GM12878 (cell line): ENCODE results near the gene DIS3L.

Source experiments
- ASH2L ChIP-seq: fragments of 300-600, 200-600 bp; sonication (generic); IDR thresholded peaks from 2 replicates; pipeline ENCODE4 v1.6.1; 2017; ENCODE audit warnings: low read depth, mild to moderate bottlenecking, borderline replicate concordance
- BRCA1 ChIP-seq: IDR thresholded peaks from 2 replicates; pipeline ENCODE4 v1.6.1; 2011; ENCODE audit warnings: low read depth, low read length, improper control_type of control experiment
- CBX5 ChIP-seq: sonication (generic); IDR thresholded peaks from 2 replicates; pipeline ENCODE4 v1.6.1; 2016; ENCODE audit warnings: low read depth, moderate library complexity, mild to moderate bottlenecking, inconsistent platforms
- CREB1 ChIP-seq: IDR thresholded peaks from 2 replicates; pipeline ENCODE4 v1.6.1; 2012; ENCODE audit warnings: low read depth, mild to moderate bottlenecking, inconsistent platforms
- EZH2 ChIP-seq: IDR thresholded peaks from 2 replicates; pipeline ENCODE4 v1.6.1; 2012; ENCODE audit warnings: low read depth, mild to moderate bottlenecking, control low read depth, inconsistent platforms, low read length, borderline replicate concordance; ENCODE audit not compliant: control insufficient read depth
- FOXK2 ChIP-seq: fragments of 450-650 bp; IDR thresholded peaks from 2 replicates; pipeline ENCODE4 v1.6.1; 2017; ENCODE audit warnings: mild to moderate bottlenecking, moderate library complexity
- PBX3 ChIP-seq: IDR thresholded peaks from 2 replicates; pipeline ENCODE4 v1.6.1; 2011; ENCODE audit warnings: mild to moderate bottlenecking, low read depth, low read length, moderate library complexity; ENCODE audit not compliant: insufficient replicate concordance
- POLR2A ChIP-seq: IDR thresholded peaks from 2 replicates; pipeline ENCODE4 v1.6.1; 2011; ENCODE audit warnings: low read depth, mild to moderate bottlenecking, low read length
- POLR2AphosphoS5 ChIP-seq: IDR thresholded peaks from 2 replicates; pipeline ENCODE4 v1.6.1; 2011; ENCODE audit warnings: mild to moderate bottlenecking, low read length, inconsistent platforms
- SPI1 ChIP-seq: IDR thresholded peaks from 2 replicates; pipeline ENCODE4 v1.6.1; 2011; ENCODE audit warnings: low read depth, mild to moderate bottlenecking, low read length, moderate library complexity, borderline replicate concordance; ENCODE audit not compliant: insufficient read depth
- YY1 ChIP-seq: IDR thresholded peaks from 2 replicates; pipeline ENCODE4 v1.6.1; 2011; ENCODE audit warnings: low read depth, mild to moderate bottlenecking, low read length
- TF ChIP-seq, protein P1 (sequence below), 3 experiments: IDR thresholded peaks in 2 of 3; conservative IDR thresholded peaks in 1 of 3; 2 replicates each; pipeline ENCODE4 v1.5.1; 2011; ENCODE audit warnings: low read depth in 3 of 3, low read length in 3 of 3, mild to moderate bottlenecking in 3 of 3, control low read depth in 2 of 3, moderate library complexity in 2 of 3, inconsistent platforms in 1 of 3, mixed read lengths in 1 of 3; ENCODE audit not compliant: control insufficient read depth in 2 of 3, insufficient read depth in 1 of 3; ENCODE audit errors: extremely low read depth in 1 of 3
- TF ChIP-seq, protein P2 (sequence below): IDR thresholded peaks from 2 replicates; pipeline ENCODE4 v1.6.1; 2012; ENCODE audit warnings: mild to moderate bottlenecking, low read depth, low read length

DNA sequence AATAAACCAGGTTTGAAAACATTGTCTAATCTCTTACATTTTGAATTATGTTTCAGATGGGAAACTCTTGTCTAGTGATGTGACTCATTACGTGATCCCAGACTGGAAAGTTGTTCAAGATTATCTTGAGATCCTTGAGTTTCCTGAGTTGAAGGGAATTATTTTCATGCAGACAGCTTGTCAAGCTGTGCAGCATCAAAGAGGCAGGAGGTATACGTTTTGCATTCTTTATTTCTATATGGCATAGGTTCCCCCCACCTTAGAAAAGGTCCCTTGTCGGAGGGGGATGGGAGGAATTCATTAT is 1.5 kb downstream of the DIS3L start:
- TF ChIP-seq CREB1: no peak
- TF ChIP-seq, protein P1, sequence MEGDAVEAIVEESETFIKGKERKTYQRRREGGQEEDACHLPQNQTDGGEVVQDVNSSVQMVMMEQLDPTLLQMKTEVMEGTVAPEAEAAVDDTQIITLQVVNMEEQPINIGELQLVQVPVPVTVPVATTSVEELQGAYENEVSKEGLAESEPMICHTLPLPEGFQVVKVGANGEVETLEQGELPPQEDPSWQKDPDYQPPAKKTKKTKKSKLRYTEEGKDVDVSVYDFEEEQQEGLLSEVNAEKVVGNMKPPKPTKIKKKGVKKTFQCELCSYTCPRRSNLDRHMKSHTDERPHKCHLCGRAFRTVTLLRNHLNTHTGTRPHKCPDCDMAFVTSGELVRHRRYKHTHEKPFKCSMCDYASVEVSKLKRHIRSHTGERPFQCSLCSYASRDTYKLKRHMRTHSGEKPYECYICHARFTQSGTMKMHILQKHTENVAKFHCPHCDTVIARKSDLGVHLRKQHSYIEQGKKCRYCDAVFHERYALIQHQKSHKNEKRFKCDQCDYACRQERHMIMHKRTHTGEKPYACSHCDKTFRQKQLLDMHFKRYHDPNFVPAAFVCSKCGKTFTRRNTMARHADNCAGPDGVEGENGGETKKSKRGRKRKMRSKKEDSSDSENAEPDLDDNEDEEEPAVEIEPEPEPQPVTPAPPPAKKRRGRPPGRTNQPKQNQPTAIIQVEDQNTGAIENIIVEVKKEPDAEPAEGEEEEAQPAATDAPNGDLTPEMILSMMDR (IDR thresholded peaks at IDR 0.05 in 2 of 3, conservative IDR thresholded peaks at IDR 0.05 in 1 of 3; ENCODE audit: control insufficient read depth in 2 of 3, extremely low read depth in 1 of 3, insufficient read depth in 1 of 3, low read depth in 3 of 3, low read length in 3 of 3): no peak
- no peak for TF ChIP-seq SPI1
- TF ChIP-seq POLR2AphosphoS5: no peak
- TF ChIP-seq PBX3: no peak
- no peak for TF ChIP-seq BRCA1
- TF ChIP-seq FOXK2: no peak
- no peak for TF ChIP-seq EZH2
- no peak for TF ChIP-seq YY1
- TF ChIP-seq ASH2L: no peak
- no peak for TF ChIP-seq CBX5
- TF ChIP-seq POLR2A: no peak
- TF ChIP-seq, protein P2, sequence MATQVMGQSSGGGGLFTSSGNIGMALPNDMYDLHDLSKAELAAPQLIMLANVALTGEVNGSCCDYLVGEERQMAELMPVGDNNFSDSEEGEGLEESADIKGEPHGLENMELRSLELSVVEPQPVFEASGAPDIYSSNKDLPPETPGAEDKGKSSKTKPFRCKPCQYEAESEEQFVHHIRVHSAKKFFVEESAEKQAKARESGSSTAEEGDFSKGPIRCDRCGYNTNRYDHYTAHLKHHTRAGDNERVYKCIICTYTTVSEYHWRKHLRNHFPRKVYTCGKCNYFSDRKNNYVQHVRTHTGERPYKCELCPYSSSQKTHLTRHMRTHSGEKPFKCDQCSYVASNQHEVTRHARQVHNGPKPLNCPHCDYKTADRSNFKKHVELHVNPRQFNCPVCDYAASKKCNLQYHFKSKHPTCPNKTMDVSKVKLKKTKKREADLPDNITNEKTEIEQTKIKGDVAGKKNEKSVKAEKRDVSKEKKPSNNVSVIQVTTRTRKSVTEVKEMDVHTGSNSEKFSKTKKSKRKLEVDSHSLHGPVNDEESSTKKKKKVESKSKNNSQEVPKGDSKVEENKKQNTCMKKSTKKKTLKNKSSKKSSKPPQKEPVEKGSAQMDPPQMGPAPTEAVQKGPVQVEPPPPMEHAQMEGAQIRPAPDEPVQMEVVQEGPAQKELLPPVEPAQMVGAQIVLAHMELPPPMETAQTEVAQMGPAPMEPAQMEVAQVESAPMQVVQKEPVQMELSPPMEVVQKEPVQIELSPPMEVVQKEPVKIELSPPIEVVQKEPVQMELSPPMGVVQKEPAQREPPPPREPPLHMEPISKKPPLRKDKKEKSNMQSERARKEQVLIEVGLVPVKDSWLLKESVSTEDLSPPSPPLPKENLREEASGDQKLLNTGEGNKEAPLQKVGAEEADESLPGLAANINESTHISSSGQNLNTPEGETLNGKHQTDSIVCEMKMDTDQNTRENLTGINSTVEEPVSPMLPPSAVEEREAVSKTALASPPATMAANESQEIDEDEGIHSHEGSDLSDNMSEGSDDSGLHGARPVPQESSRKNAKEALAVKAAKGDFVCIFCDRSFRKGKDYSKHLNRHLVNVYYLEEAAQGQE: no peak
